ENCODE results near the gene RYR3. TPM values are rescaled to one million over a fixed set of nuclear protein-coding genes. Genes with fewer than 3 reads are reported as not detected.

RYR3 gene
- total RNA-seq, 1 donor from 2014 or later: 21.2 TPM

DNA sequence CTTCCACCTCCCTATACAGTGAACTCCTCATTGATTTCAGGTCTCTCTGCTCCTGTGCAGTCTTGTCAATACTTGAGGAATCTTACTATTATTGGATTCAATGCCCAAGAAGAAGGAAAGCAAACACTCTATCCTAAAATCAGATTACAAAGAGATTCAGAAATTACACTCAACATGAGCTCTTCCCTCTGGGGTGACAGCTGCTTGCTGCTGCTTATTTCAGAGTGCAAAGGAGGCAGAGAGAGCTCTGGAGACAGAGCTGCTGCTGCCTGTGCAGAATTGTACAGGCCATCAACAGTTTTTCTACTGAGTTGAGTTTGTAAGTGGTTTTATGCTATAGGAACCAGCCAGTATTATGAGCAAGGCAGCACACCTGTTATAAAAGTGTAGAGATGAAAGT is 7.1 kb downstream of the RYR3 start:
- FAIRE-seq (no peak), DNase-seq (ENCODE audit: low spot score in 2 of 2) (no peak)

- FAIRE-seq: no peak
- DNase-seq (ENCODE audit: low spot score in 2 of 2): no peak
Observed at GRCh38 chr15:33320017-33320416, 9.2 kb downstream of the RYR3 start.

DNA sequence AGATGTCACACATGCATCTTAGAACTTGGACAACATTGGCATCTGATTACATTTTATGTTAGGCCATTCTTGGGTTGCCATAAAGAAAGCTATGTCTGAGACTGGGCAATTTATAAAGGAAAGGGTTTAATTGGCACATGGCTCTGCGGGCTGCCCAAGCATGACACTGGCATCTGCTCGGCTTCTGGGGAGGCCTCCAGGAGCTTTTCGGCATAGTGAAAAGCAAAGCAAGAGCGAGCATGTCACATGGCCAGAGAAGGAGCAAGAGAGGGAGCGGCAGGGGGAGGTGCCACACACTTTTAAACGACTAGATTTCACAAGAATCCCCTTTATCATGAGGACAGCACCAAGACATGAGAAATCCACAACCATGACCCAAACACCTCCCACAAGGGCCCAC is 11.3 kb downstream of the RYR3 start:
- FAIRE-seq: no peak
- DNase-seq (ENCODE audit: low spot score in 2 of 2): no peak

- DNase-seq (ENCODE audit: low spot score in 2 of 2) (no peak), FAIRE-seq (no peak)
Observed at GRCh38 chr15:33324609-33325008, 13.8 kb downstream of the RYR3 start.

DNA sequence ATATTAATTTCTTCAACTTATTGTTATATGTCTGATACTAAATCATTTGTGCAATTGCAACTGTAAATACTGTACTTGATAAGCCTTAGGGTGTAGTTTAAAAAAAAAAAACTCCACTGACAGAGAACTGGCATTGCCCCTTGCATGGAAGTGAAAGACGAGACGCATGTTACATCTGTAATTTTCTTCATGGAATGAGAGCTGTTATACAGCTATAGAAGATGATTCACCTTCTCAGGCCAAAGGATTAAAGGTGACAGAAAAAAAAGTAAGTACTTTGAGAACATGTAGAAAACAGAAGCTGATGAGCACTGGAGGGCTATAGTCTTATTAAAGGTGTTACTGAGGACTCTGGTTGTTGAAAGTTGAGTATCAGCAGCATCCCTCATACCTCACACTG is 16.1 kb downstream of the RYR3 start:
- DNase-seq (ENCODE audit: low spot score in 2 of 2): no peak
- FAIRE-seq: no peak

- FAIRE-seq (no peak), DNase-seq (ENCODE audit: low spot score in 2 of 2) (no peak)
Observed at GRCh38 chr15:33328106-33328505, 17.3 kb downstream of the RYR3 start.

DNA sequence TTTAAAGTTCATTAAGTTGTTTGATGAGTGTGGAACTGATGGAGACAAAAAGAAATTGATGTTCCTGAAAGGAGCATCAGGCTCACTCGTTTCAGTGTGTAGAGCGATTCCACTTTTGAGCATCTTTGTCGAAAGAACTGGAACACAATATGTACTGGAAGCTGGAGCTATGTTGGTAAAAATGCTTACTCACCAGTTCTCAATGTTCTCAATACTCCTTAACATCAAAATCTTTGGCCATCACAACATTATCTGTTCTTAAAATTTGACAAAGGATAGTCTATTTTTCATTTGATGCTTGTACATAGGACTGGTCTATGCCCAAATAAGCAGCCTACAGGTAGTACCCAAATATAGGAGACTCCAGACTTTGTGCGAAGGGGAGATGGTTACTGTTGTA is 18.7 kb downstream of the RYR3 start:
- DNase-seq (ENCODE audit: low spot score in 2 of 2) (no peak), FAIRE-seq (no peak)

- no peak for FAIRE-seq
- no peak for DNase-seq (ENCODE audit: low spot score in 2 of 2)
Observed at GRCh38 chr15:33330931-33331330, 20.2 kb downstream of the RYR3 start.

- DNase-seq (ENCODE audit: low spot score in 2 of 2): peak in 1 of 2 donors; percentile 8
- no peak for FAIRE-seq
Observed at GRCh38 chr15:33341953-33342352, 31.2 kb downstream of the RYR3 start.

DNA sequence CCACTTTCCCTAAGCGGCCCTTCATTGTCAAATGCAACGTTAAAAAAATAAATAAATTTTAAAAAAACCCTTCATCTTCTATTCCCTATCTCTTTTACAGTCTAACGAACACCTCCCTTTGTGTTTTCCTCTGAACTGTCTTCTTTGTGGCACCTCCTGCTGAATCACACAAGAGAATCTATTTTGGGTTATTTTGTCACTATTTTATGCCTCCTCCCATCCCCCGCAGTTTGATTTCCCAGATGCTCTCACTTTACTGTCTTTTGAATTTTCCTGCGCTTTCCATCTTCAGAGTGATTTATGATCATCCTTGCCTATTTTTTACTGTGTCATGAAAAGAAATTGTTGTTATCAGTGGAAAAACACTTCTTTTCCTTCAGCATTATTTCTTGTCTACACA is 32.5 kb downstream of the RYR3 start:
- FAIRE-seq (no peak), DNase-seq (ENCODE audit: low spot score in 2 of 2) (no peak)

GRCh38 chr15:33344111-33344510 is 33.3 kb downstream of the RYR3 start:
- FAIRE-seq: no peak
- DNase-seq (ENCODE audit: low spot score in 2 of 2): no peak

DNA sequence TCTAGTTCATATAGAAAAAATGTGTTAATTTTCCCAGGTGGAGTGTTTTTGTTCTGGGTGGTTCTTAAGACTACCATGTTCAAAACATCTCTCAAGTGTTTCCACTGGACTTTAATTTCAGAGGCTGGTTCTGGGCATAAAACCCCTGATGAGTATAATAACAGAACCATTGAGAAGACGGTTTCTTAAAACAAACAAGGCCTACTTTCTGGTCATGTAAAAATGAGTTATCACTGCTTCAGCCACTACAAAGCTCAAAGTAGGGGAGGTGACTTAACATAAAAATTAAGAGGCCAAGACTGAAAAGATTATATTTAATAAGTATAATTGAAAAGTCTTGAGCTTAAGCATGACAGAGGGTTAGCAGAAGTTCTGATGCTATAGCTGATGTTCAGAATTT is 33.8 kb downstream of the RYR3 start:
- FAIRE-seq: no peak

DNA sequence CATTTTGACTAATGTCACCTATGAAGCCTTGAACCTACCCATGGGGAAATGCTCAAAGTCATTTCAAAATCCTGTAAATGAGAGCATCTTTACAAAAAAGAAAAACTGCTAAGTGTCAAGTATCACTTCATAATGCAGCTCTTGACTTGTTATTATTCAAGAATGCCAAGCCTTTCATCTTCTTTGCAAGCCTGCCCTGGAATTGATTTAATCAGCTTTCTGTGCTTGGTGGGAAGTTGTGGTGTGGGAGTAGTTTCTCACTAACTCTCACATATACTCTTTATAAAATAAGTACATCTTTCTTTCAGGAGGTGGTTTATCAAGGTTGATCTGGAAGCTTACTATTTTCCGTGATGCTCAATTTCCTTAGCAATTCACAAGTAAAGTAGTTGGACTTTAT is 43.6 kb downstream of the RYR3 start:
- no peak for DNase-seq (ENCODE audit: low spot score in 2 of 2)
- no peak for FAIRE-seq

More for the DNA sequence above, 33.8 kb downstream of the RYR3 start:
- DNase-seq (ENCODE audit: low spot score in 2 of 2): no peak

- FAIRE-seq: no peak
Observed at GRCh38 chr15:33357845-33358244, 47.1 kb downstream of the RYR3 start.

DNA sequence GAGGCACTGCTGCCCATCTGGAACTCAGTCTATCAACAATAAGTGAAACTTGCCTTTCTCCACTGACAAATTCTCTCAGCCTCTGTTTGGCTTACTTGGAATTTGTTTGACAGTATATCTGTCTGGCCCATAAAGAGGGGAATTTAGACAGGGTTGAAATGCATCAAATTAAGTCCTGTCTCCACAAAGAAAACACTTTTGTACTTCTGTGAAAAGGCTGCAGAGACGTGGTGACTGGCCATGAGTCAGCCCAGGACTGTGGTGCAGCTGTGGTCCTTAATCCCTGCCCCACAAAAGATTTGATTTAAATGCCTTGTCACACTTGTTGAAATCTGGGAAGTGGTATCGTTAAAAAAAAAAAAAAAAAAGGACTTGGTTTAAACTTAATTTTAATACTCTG is 47.5 kb downstream of the RYR3 start:
- FAIRE-seq (no peak), DNase-seq (ENCODE audit: low spot score in 2 of 2) (no peak)

More at GRCh38 chr15:33357845-33358244, 47.1 kb downstream of the RYR3 start:
- DNase-seq (ENCODE audit: low spot score in 2 of 2): no peak

DNA sequence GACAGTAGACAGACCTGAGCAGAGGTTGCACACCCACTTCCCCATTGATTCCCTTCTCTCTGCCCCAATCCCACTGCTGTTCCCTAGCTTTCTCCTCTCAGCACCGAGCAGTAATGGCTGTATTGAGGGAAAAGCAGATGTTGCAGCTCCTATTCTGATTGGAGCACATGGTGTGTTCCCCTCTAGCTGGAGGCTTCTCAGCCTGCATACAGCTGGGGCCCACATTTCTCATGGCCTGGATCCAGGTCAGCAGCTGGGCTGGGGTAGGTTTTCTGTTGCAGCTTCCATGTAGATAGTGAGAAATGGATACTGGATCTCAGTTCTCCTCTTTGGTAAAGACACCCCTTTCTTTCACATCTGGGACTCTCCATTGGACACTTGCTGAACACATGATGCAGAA is 50.1 kb downstream of the RYR3 start:
- no peak for FAIRE-seq
- no peak for DNase-seq (ENCODE audit: low spot score in 2 of 2)

DNA sequence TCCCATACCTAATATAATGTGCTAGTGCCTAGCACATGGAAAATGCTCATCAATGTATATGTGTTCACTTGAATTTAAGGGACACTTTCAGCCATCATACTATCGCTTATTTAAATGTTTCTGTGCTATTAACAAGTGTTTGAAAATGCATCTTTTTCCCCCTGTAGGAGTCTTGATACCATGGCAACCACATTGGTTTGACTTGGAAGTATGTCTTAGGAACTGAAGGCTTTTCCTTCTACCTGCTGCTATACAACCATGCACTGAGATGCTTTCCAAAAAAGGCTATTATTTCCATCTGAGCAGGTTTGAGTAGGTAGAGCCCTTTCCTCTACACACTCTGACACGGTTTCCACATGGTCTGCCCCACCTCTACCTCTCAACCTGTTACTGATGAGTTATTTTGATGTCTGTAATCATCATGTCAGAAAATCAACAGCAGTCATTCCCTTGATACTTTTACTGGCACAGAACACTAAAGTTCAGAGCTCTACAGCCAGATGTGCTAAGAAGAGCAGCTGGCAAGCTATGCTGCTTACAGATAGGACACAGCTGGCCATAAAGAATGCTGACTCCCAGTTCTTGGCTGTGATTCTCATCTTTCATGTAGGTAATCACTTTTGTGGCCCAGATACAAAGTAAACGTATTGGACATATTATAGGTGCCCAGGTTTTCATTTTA is 59.3 kb downstream of the RYR3 start:
- FAIRE-seq: no peak
- DNase-seq (ENCODE audit: low spot score in 2 of 2): no peak

DNA sequence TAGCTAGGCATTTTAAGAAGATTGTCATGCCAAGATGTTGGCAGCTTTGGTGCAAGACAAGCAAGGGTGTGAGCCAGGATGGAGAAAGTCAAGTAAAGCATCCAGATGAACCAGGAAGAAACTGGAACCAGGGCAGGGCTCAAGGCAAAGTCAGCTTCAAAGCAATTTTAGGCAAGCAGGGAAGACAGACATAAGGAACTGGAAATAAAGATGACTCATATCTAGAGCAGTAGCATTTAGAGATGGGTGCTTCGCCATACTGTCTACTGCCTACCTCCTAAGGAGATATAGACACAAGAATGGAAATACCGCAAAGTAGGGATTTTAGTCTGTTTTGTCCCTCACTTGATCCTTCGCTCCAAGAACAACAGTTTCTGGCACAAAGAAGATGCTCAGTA is 59.9 kb downstream of the RYR3 start:
- FAIRE-seq (no peak), DNase-seq (ENCODE audit: low spot score in 2 of 2) (no peak)

DNA sequence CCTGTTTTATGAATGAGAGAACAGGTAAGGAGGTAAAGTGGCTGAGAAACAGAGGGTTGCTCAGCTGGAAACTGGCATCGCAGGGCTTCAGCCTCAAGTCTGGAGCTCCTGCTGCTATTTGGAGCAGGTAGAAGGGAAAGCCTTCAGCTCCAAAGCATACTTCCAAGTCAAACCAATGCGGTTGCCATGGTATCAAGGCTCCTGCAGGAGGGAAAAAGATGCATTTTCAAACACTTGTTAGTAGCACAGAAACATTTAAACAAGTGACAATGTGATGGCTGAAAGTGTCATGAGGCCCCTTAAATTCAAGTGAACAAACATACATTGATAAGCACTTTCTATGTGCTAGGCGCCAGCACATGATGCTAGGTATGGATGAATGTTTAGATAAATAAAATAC is 60.4 kb downstream of the RYR3 start:
- DNase-seq (ENCODE audit: low spot score in 2 of 2) (no peak), FAIRE-seq (no peak)

GRCh38 chr15:33374226-33374914 is 63.6 kb downstream of the RYR3 start:
- DNase-seq (ENCODE audit: low spot score in 2 of 2) (no peak), FAIRE-seq (no peak)

GRCh38 chr15:33375236-33375635 is 64.5 kb downstream of the RYR3 start:
- FAIRE-seq (no peak), DNase-seq (ENCODE audit: low spot score in 2 of 2) (no peak)

GRCh38 chr15:33377204-33377603 is 66.4 kb downstream of the RYR3 start:
- FAIRE-seq (no peak), DNase-seq (ENCODE audit: low spot score in 2 of 2) (no peak)

Data from frontal cortex (tissue), 4 donors.